Ovary (tissue), 3 donors: ENCODE measurements around the gene CCDC32.

ENCODE experiments used
- CTCF ChIP-seq, 3 donors: fragments of 450-650 bp in 2 of 3; fragments of 200-600 bp in 1 of 3; IDR thresholded peaks; one replicate each; pipeline versions ENCODE4 v1.5.1 to v1.8.0; 2016 to 2022; ENCODE audit warnings: antibody characterized with exemption in 3 of 3, mild to moderate bottlenecking in 1 of 3
- POLR2A ChIP-seq: fragments of 450-650 bp; IDR thresholded peaks from one replicate; pipeline ENCODE4 v1.6.1; 2017; ENCODE audit warnings: antibody characterized with exemption, mild to moderate bottlenecking, moderate library complexity
- donor health status: DM: no; HTN: no; CAD: no.

GRCh38 chr15:40533763-40534364 lies 31.0 kb downstream of the CCDC32 start:
- no peak for TF ChIP-seq CTCF (IDR thresholded peaks at IDR 0.05)
- TF ChIP-seq POLR2A, result no peak
